Parathyroid adenoma (tissue), 2 donors: ENCODE results near the gene AKR1C8.
"Not testable (repeated sequence)": the region's sequence is repeated elsewhere in the genome, so short reads cannot be mapped to it uniquely, and the experiment has no call there.

Source experiments
- H2AFZ ChIP-seq: fragments of 300-600 bp; sonication (generic); one replicate; pipeline ENCODE4 v1.7.0; 2017; ENCODE audit warnings: antibody characterized with exemption, mild to moderate bottlenecking
- H3K27ac ChIP-seq: fragments of 300-600 bp; sonication (generic); one replicate; pipeline ENCODE4 v1.7.0; 2017
- H3K27me3 ChIP-seq: fragments of 300-600 bp; sonication (generic); one replicate; pipeline ENCODE4 v1.7.0; 2017; ENCODE audit warnings: low read length; ENCODE audit not compliant: control insufficient read depth, insufficient read depth
- H3K36me3 ChIP-seq: fragments of 300-600 bp; sonication (generic); one replicate; pipeline ENCODE4 v1.7.0; 2017; ENCODE audit warnings: low read length; ENCODE audit not compliant: control insufficient read depth, insufficient read depth
- H3K4me1 ChIP-seq: fragments of 300-600 bp; sonication (generic); one replicate; pipeline ENCODE4 v1.7.0; 2017; ENCODE audit warnings: control low read depth
- H3K4me2 ChIP-seq: fragments of 300-600 bp; sonication (generic); one replicate; pipeline ENCODE4 v1.7.0; 2017; ENCODE audit warnings: low read length
- H3K4me3 ChIP-seq: fragments of 300-600 bp; sonication (generic); one replicate; pipeline ENCODE4 v1.7.0; 2017; ENCODE audit warnings: low read depth, low read length
- H3K79me2 ChIP-seq: fragments of 300-600 bp; sonication (generic); one replicate; pipeline ENCODE4 v1.7.0; 2017; ENCODE audit warnings: control low read depth
- H3K9ac ChIP-seq: fragments of 300-600 bp; sonication (generic); one replicate; pipeline ENCODE4 v1.7.0; 2017; ENCODE audit warnings: mild to moderate bottlenecking
- H3K9me3 ChIP-seq: fragments of 300-600 bp; sonication (generic); one replicate; pipeline ENCODE4 v1.7.0; 2017; ENCODE audit warnings: low read length; ENCODE audit not compliant: control insufficient read depth
- TF ChIP-seq, protein P1 (sequence below): fragments of 300-600 bp; sonication (generic); IDR thresholded peaks from one replicate; pipeline ENCODE4 v1.7.0; 2017; ENCODE audit warnings: antibody characterized with exemption, mild to moderate bottlenecking
- donor health status: primary hyperparathyroidism.

Gene AKR1C8

DNA sequence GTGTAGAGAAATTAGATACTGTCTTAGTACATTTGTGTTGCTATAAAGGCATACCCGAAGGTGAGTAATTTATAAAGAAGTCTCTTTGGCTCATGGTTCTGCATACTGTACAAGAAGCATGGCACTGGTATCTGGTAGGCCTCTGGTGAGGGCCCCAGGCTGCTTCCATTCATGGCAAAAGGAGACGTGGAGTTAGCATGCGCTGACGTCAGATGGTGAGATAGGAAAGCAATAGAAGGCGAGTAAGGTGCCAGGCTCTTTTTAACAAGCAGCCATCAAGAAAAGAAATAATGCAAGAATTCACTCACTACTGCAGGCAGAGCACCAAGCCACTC is 38.1 kb downstream of the AKR1C8 start:
- H3K27ac ChIP-seq = no peak overlapping the region
- H3K4me1 ChIP-seq = no peaks in the 10 kb centered on the region
- H3K79me2 ChIP-seq = no peaks in the 10 kb centered on the region
- no peaks in the 10 kb centered on the region for H3K27me3 ChIP-seq
- H2AFZ ChIP-seq = no peak overlapping the region
- no peak overlapping the region for H3K4me3 ChIP-seq
- no peaks in the 10 kb centered on the region for H3K9me3 ChIP-seq
- TF ChIP-seq, protein P1, sequence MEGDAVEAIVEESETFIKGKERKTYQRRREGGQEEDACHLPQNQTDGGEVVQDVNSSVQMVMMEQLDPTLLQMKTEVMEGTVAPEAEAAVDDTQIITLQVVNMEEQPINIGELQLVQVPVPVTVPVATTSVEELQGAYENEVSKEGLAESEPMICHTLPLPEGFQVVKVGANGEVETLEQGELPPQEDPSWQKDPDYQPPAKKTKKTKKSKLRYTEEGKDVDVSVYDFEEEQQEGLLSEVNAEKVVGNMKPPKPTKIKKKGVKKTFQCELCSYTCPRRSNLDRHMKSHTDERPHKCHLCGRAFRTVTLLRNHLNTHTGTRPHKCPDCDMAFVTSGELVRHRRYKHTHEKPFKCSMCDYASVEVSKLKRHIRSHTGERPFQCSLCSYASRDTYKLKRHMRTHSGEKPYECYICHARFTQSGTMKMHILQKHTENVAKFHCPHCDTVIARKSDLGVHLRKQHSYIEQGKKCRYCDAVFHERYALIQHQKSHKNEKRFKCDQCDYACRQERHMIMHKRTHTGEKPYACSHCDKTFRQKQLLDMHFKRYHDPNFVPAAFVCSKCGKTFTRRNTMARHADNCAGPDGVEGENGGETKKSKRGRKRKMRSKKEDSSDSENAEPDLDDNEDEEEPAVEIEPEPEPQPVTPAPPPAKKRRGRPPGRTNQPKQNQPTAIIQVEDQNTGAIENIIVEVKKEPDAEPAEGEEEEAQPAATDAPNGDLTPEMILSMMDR = no peak
- H3K4me2 ChIP-seq = no peak overlapping the region
- H3K36me3 ChIP-seq = no peaks in the 10 kb centered on the region
- no peak overlapping the region for H3K9ac ChIP-seq

DNA sequence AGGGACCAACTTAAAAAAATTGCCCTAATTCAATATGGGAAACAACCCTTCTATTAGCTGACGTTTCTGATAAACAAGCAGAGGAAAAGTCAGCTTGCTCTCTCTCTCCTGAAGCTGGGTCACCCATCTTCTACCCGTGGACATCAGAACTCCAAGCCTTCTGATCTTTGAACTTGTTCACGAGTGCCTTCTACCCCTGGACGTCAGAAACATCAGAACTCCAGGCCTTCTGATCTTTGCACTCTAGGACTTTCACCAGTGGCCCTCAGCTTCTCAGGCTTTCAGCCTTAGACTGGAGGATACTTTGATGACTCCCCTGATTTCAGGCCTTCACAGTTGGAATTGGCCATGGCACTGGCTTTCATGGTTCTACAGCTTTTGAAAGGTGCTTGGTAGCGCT is 41.8 kb downstream of the AKR1C8 start:
- Histone ChIP-seq H3K9ac (no peak overlapping the region), H3K4me1 (no peaks in the 10 kb centered on the region), H3K27ac (no peak overlapping the region), H3K79me2 (no peaks in the 10 kb centered on the region), H3K9me3 (no peaks in the 10 kb centered on the region), H3K27me3 (no peaks in the 10 kb centered on the region), H2AFZ (no peak overlapping the region), H3K4me2 (no peak overlapping the region), H3K4me3 (no peak overlapping the region), H3K36me3 (no peaks in the 10 kb centered on the region)
- TF ChIP-seq, protein P1 = no peak

DNA sequence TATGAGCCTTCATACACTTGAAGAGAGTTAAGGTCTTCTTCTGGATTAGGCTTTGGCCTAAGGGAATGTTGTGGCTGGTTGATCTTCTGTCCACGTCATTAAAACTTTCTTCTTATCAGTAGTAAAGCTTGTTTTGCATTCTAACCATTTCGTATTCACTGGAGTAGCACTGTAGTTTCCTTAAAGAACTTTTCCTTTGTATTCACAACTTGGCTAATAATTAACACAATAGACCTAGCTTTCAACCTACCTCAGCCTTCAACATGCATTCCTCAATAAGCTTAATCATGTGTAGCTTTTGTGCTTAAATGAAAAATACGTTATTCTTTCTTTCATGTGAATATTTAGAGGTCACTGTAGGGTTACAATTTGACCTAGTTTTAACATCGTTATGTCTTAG is 42.8 kb downstream of the AKR1C8 start:
- TF ChIP-seq, protein P1 = no peak
- Histone ChIP-seq H3K4me2 (no peak overlapping the region), H3K79me2 (no peaks in the 10 kb centered on the region), H3K9ac (no peak overlapping the region), H3K4me3 (no peak overlapping the region), H2AFZ (no peak overlapping the region), H3K27ac (no peak overlapping the region), H3K9me3 (no peaks in the 10 kb centered on the region), H3K27me3 (no peaks in the 10 kb centered on the region), H3K36me3 (no peaks in the 10 kb centered on the region), H3K4me1 (no peaks in the 10 kb centered on the region)

DNA sequence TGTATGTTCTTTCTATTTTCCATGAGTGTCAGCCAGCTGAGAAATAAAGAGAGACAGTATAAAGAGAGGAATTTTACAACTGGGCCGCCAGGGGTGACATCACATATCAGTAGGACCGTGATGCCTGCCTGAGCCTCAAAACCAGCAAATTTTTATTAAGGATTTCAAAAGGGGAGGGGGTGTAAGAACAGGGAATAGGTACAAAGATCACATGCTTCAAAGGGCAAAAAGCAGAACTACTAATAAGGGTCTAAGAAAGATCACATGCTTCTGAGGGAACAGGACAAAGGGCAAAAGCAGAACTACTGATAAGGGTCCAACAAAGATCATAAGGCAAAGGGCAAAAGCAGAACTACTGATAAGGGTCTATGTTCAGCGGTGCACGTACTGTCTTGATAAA is 47.3 kb downstream of the AKR1C8 start:
- not testable (repeated sequence) for H3K36me3 ChIP-seq, H3K4me2 ChIP-seq, H3K9ac ChIP-seq, H3K9me3 ChIP-seq, H3K27ac ChIP-seq, H2AFZ ChIP-seq, H3K27me3 ChIP-seq, H3K79me2 ChIP-seq, H3K4me3 ChIP-seq, H3K4me1 ChIP-seq

DNA sequence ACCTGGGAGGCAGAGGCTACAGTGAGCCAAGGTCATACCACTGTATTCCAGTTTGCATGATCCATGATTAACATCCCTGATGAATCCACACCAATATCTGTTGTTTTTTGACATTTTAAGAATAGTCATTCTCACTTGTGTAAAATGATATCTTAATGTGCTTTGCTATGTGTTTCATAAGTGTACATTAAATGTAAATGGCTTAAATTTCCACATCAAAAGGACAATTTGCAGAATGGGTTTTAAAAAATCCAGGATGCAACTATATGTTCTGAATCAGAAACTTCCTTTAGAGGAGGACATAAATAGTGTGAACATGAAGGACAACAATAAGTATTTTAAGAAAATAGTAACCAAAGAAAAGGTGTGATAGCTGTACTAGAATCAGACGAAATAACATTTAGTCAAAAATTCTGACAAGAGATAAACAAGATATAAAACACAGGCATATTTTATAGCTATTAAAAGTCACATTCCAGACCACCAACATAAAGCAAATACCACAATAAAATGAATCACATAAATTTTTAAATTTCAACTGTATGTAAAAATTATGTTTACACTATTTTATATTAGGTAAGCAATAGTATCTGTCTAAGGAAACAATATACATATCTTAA is 48.4 kb downstream of the AKR1C8 start:
- no peak overlapping the region for H3K4me3 ChIP-seq
- H2AFZ ChIP-seq = no peak overlapping the region
- H3K4me2 ChIP-seq = no peak overlapping the region
- H3K36me3 ChIP-seq = no peaks in the 10 kb centered on the region
- no peaks in the 10 kb centered on the region for H3K79me2 ChIP-seq
- no peak overlapping the region for H3K27ac ChIP-seq
- no peaks in the 10 kb centered on the region for H3K4me1 ChIP-seq
- H3K9ac ChIP-seq = no peak overlapping the region
- no peaks in the 10 kb centered on the region for H3K9me3 ChIP-seq
- TF ChIP-seq, protein P1 = no peak
- no peaks in the 10 kb centered on the region for H3K27me3 ChIP-seq
